ENCODE measurements around the gene GALNT3. TPM values are rescaled to one million over a fixed set of nuclear protein-coding genes. Genes with fewer than 3 reads are reported as not detected.

GALNT3 gene
- total and polyA plus RNA-seq, 2 of the 8 experiments (the other 6 are each of a cell fraction or from before 2014, with no cell fraction given): 3.4 to 23.6 TPM

- no peak overlapping the region for H2AK5ac ChIP-seq (ENCODE audit: low read depth, low read length)
- FAIRE-seq (no peak), DNase-seq (ENCODE audit: low read depth in 1 of 2, low spot score in 2 of 2) (no peak)
- H2BK15ac ChIP-seq (ENCODE audit: low read length): no peak overlapping the region
- no peaks in the 10 kb centered on the region for H3K27me3 ChIP-seq (replicated peaks in 1 of 4; ENCODE audit: control insufficient read depth in 3 of 4, extremely low read depth in 1 of 4, insufficient read depth in 3 of 4, low read length in 3 of 4)
- H3K56ac ChIP-seq (replicated peaks; ENCODE audit: insufficient read length, low read depth, low read length): no peak overlapping the region
- no peaks in the 10 kb centered on the region for H3K79me1 ChIP-seq (ENCODE audit: low read depth, low read length)
- H3K23ac ChIP-seq (ENCODE audit: insufficient read length): no peak overlapping the region
- H4K8ac ChIP-seq (ENCODE audit: extremely low read depth, insufficient read depth, low read length): no peak overlapping the region
- H4K5ac ChIP-seq (ENCODE audit: insufficient read length, low read depth, low read length): no peak overlapping the region
- ChIA-PET POLR2A (ENCODE audit: partially characterized antibody) (interaction anchor here (0.7 to 1.5 kb wide), 3 partner anchors 12 to 78 kb away, joined by 3 to 4 read pairs (median 3); no protein-coding TSS in a partner anchor), CTCF (ENCODE audit: partially characterized antibody) (interaction anchor here (0.7 to 3.1 kb wide), 11 partner anchors 9 to 323 kb away, joined by 3 to 20 read pairs (median 5); no protein-coding TSS in a partner anchor)
- no peak overlapping the region for H4K91ac ChIP-seq (replicated peaks; ENCODE audit: insufficient read length, low read length)
- no peak overlapping the region for H3K4me2 ChIP-seq (ENCODE audit: insufficient read depth in 1 of 2, low read depth in 2 of 2, low read length in 2 of 2)
- no peak overlapping the region for H2AFZ ChIP-seq (ENCODE audit: low read length)
- H2BK20ac ChIP-seq (ENCODE audit: low read length): peak overlapping the region; percentile 26; the same call in 1 of the 2 replicates
- H3K27ac ChIP-seq (ENCODE audit: low read depth, low read length): no peak overlapping the region
- H2BK5ac ChIP-seq (ENCODE audit: low read depth, low read length): no peak overlapping the region
- H3K4ac ChIP-seq (replicated peaks; ENCODE audit: insufficient read length, low read depth, low read length): no peak overlapping the region
- H3K4me3 ChIP-seq (ENCODE audit: extremely low read depth in 1 of 4, insufficient read depth in 2 of 4, low read depth in 3 of 4, low read length in 4 of 4): no peak overlapping the region
- WGBS, 2 experiments (ENCODE audit: extremely low coverage in 1 of 2, insufficient coverage in 1 of 2, insufficient read length in 1 of 2, insufficient replicate concordance in 2 of 2, low coverage in 1 of 2, low lambda C conversion rate in 2 of 2, missing lambda C conversion rate in 1 of 2): 71% methylated on average over 5 of the region's 5 CpGs; no CpG with 5 or more reads in 1 of the 2 experiments
- no peak overlapping the region for H3K9ac ChIP-seq (replicated peaks in 1 of 4; ENCODE audit: extremely low read depth in 1 of 4, low read depth in 3 of 4, low read length in 3 of 4)
- no peaks in the 10 kb centered on the region for H3K9me3 ChIP-seq (ENCODE audit: insufficient read depth in 2 of 2, low read depth in 1 of 2, low read length in 1 of 2)
- no peak overlapping the region for H3K14ac ChIP-seq (ENCODE audit: insufficient read length)
- H3K79me2 ChIP-seq (ENCODE audit: control insufficient read depth in 1 of 2, insufficient read depth in 2 of 2, low read length in 2 of 2): no peaks in the 10 kb centered on the region
- no peaks in the 10 kb centered on the region for H3K23me2 ChIP-seq (ENCODE audit: low read depth, low read length)
- peaks cover 0 to 14% (median 5%) of the 10 kb centered on the region in 4 experiments; a peak in 5 of 7 replicates for H3K4me1 ChIP-seq (replicated peaks in 1 of 4; ENCODE audit: control insufficient read depth in 3 of 4, insufficient read depth in 4 of 4, low read length in 3 of 4)
- H3K36me3 ChIP-seq (ENCODE audit: control insufficient read depth in 2 of 4, insufficient read depth in 4 of 4, low read length in 3 of 4): no peaks in the 10 kb centered on the region
- no peaks in the 10 kb centered on the region for H4K20me1 ChIP-seq (replicated peaks in 1 of 2; ENCODE audit: control insufficient read depth in 1 of 2, insufficient read depth in 2 of 2, low read length in 2 of 2)
- TF ChIP-seq CHD1 (IDR thresholded peaks at IDR 0.05; ENCODE audit: low read depth, low read length) (no peak), SAP30 (IDR thresholded peaks at IDR 0.05; ENCODE audit: insufficient read depth, insufficient replicate concordance, low read length) (no peak), YY1 (IDR thresholded peaks at IDR 0.05; ENCODE audit: low read depth, low read length) (no peak), NANOG (IDR thresholded peaks at IDR 0.05; ENCODE audit: insufficient read depth, low read depth, low read length, poor library complexity, severe bottlenecking) (no peak), SIN3A (conservative IDR thresholded peaks at IDR 0.05 in 1 of 2, IDR thresholded peaks at IDR 0.05 in 1 of 2; ENCODE audit: low read depth in 1 of 2, low read length in 2 of 2) (peak in 1 of 2 experiments; percentile 74; a peak in 2 of 4 replicates), SP4 (IDR thresholded peaks at IDR 0.05; ENCODE audit: low read length) (no peak), KDM5A (IDR thresholded peaks at IDR 0.05; ENCODE audit: low read length) (no peak)
- H2BK120ac ChIP-seq (replicated peaks; ENCODE audit: low read depth, low read length): no peak overlapping the region
- H3K18ac ChIP-seq (ENCODE audit: extremely low read depth, low read length): no peak overlapping the region
- no peak overlapping the region for H2BK12ac ChIP-seq (ENCODE audit: low read depth, low read length)
Observed at GRCh38 chr2:165700531-165700930, 93.5 kb downstream of the GALNT3 start.
